GM12878 (cell line): ENCODE results near the gene MRGPRX3. TPM values are rescaled to one million over a fixed set of nuclear protein-coding genes. Genes with fewer than 3 reads are reported as not detected.

Source experiments
- ATAC-seq: fragments of 200-7000 bp; cut with Tn5 transposase; 3 replicates; pipeline ENCODE4 v1.9.1; 2020; ENCODE audit warnings: mild to moderate bottlenecking, moderate library complexity
- BruUV-seq: library from RNA; stranded (reverse); fragments of 400-500 nt; replicated peaks from 2 replicates; lab custom pipeline; 2021; lab: Mats Ljungman, UMichigan
- CTCF ChIA-PET: fragments of 300-600 bp; sonication (Branson Sonifier 250); formaldehyde crosslinking; extraction: SDS; loops from one replicate; lab custom pipeline; 2021; ENCODE audit warnings: inconsistent platforms; lab: Yijun Ruan, JAX
- POLR2A ChIA-PET: fragments of 350-600 bp; formaldehyde crosslinking; extraction: SDS; loops from one replicate; lab custom pipeline; 2021; ENCODE audit warnings: inconsistent platforms; lab: Charles Lee
- RAD21 ChIA-PET: fragments of 300-600 bp; sonication (Branson Sonifier 250); formaldehyde crosslinking; loops from one replicate; lab custom pipeline; 2023; ENCODE audit warnings: antibody characterized with exemption; ENCODE audit not compliant: unreplicated experiment; lab: Charles Lee
- SMC1A ChIA-PET: fragments of 300-600 bp; sonication (Branson Sonifier 250); formaldehyde crosslinking; loops from one replicate; lab custom pipeline; 2023; ENCODE audit not compliant: unreplicated experiment, uncharacterized antibody; lab: Charles Lee
- DNase-seq: peaks from one replicate; pipeline ENCODE4 v3.0.0-alpha.2; 2011; ENCODE audit warnings: low read depth, low spot score
- FAIRE-seq: peaks from 3 replicates; lab custom pipeline; 2011; peaks lifted over from hg19 to GRCh38; lab: Jason Lieb, UNC
- H2AFZ ChIP-seq: 2 replicates; pipeline ENCODE4 v1.6.0; 2011; ENCODE audit warnings: low read depth, low read length, control low read depth; ENCODE audit not compliant: control insufficient read depth
- H3K27ac ChIP-seq: 2 replicates; pipeline ENCODE4 v1.5.1; 2011; ENCODE audit warnings: control low read depth; ENCODE audit not compliant: control insufficient read depth, insufficient read depth
- H3K27me3 ChIP-seq, 2 experiments: replicated peaks in 1 of 2; 2 replicates each; pipeline versions ENCODE4 v1.6.0 to v1.6.1; 2011; ENCODE audit warnings: low read length in 1 of 2; ENCODE audit not compliant: control insufficient read depth in 2 of 2, insufficient read depth in 2 of 2
- H3K36me3 ChIP-seq, 2 experiments: 2 replicates each; pipeline ENCODE4 v1.5.1; 2011; ENCODE audit warnings: low read length in 1 of 2; ENCODE audit not compliant: control insufficient read depth in 2 of 2, insufficient read depth in 2 of 2
- H3K4me1 ChIP-seq: 2 replicates; pipeline ENCODE4 v1.6.1; 2011; ENCODE audit warnings: mild to moderate bottlenecking, low read length, moderate library complexity, mixed read lengths; ENCODE audit not compliant: control insufficient read depth, insufficient read depth
- H3K4me2 ChIP-seq: 2 replicates; pipeline ENCODE4 v1.6.0; 2011; ENCODE audit warnings: control low read depth; ENCODE audit not compliant: control insufficient read depth, insufficient read depth
- H3K4me3 ChIP-seq: fragments of 200-600 bp; sonication (generic); 2 replicates; pipeline ENCODE4 v1.5.1; 2016
- H3K79me2 ChIP-seq: 2 replicates; pipeline ENCODE4 v1.6.0; 2011; ENCODE audit warnings: low read length; ENCODE audit not compliant: control insufficient read depth, insufficient read depth
- H3K9ac ChIP-seq: 2 replicates; pipeline ENCODE4 v1.8.0; 2011; ENCODE audit warnings: low read length, control low read depth, mixed read lengths; ENCODE audit not compliant: control insufficient read depth, insufficient read depth
- H3K9me3 ChIP-seq: replicated peaks from 3 replicates; pipeline ENCODE4 v1.5.1; 2011; ENCODE audit warnings: mild to moderate bottlenecking, low read length; ENCODE audit not compliant: control insufficient read depth, insufficient read depth
- H4K20me1 ChIP-seq: 2 replicates; pipeline ENCODE4 v1.6.0; 2011; ENCODE audit not compliant: control insufficient read depth, insufficient read depth
- ELK1 ChIP-seq: IDR thresholded peaks from 2 replicates; pipeline ENCODE4 v1.6.1; 2012; ENCODE audit warnings: low read depth, low read length, improper control_type of control experiment
- ETV6 ChIP-seq, 2 experiments: fragments of 450-650 bp in 1 of 2; IDR thresholded peaks in 1 of 2; conservative IDR thresholded peaks in 1 of 2; 2 replicates each; pipeline ENCODE4 v1.6.1; 2014; ENCODE audit warnings: antibody characterized with exemption in 1 of 2, borderline replicate concordance in 1 of 2, low read depth in 1 of 2, mild to moderate bottlenecking in 1 of 2, moderate library complexity in 1 of 2
- KLF5 ChIP-seq: fragments of 450-650 bp; IDR thresholded peaks from 2 replicates; pipeline ENCODE4 v1.6.1; 2014; ENCODE audit warnings: mild to moderate bottlenecking; ENCODE audit not compliant: partially characterized antibody
- MEF2B ChIP-seq: fragments of 450-650 bp; IDR thresholded peaks from 2 replicates; pipeline ENCODE4 v1.6.1; 2018; ENCODE audit warnings: mild to moderate bottlenecking, moderate library complexity; ENCODE audit not compliant: partially characterized antibody, poor library complexity, severe bottlenecking
- NR2C1 ChIP-seq: fragments of 450-650 bp; IDR thresholded peaks from 2 replicates; pipeline ENCODE4 v1.6.1; 2017; ENCODE audit warnings: antibody characterized with exemption, mild to moderate bottlenecking, moderate library complexity
- RAD51 ChIP-seq: fragments of 450-650 bp; IDR thresholded peaks from 2 replicates; pipeline ENCODE4 v1.6.1; 2016; ENCODE audit warnings: moderate library complexity, mild to moderate bottlenecking, inconsistent platforms
- SREBF1 ChIP-seq: IDR thresholded peaks from 2 replicates; pipeline ENCODE4 v1.6.1; 2012; ENCODE audit warnings: mild to moderate bottlenecking, low read length
- ZBTB33 ChIP-seq: fragments of 450-650 bp; IDR thresholded peaks from 2 replicates; pipeline ENCODE4 v1.6.1; 2017; ENCODE audit warnings: mild to moderate bottlenecking
- ZNF207 ChIP-seq: fragments of 450-650 bp; IDR thresholded peaks from 2 replicates; pipeline ENCODE4 v1.6.1; 2014; ENCODE audit warnings: antibody characterized with exemption, mild to moderate bottlenecking, borderline replicate concordance
- WGBS: methylation state at CpG from one replicate; pipeline ENCODE4 v1.1.6; 2016; ENCODE audit warnings: low lambda C conversion rate; ENCODE audit not compliant: insufficient replicate concordance, insufficient coverage; ENCODE audit errors: missing lambda C conversion rate; 5-methylcytosine and 5-hydroxymethylcytosine counted together
- in situ Hi-C: fragments of 300-500 bp; cut with MboI; formaldehyde crosslinking; loops from 9 replicates; pipeline ENCODE4 v1.14.3; 2018; ENCODE audit warnings: mixed read lengths
- intact Hi-C: fragments of 100-400 bp; cut with micrococcal nuclease; formaldehyde crosslinking; loops from one replicate; pipeline ENCODE4 v1.14.2; 2022; ENCODE audit not compliant: unreplicated experiment
- polyA plus RNA-seq, 11 experiments: library from polyadenylated mRNA; depleted of rRNA in 4 of 11; unstranded in 6 of 11; stranded (reverse) in 5 of 11; fragments of >200 nt; fragmentation: Nextera tagmentation in 4 of 11; fragmentation: Illumina TruSeq in 1 of 11; extraction: Ambion mirVana in 4 of 11; extraction: Trizol in 1 of 11; gene quantifications; 1 replicate in 1 of 11; 2 replicates in 10 of 11; pipeline versions ENCODE4 v1.2.1 to v1.2.3, GENCODE V29; 2011 to 2016; ENCODE audit warnings: inconsistent platforms in 2 of 11, missing spikeins in 2 of 11, low read depth in 1 of 11
- total RNA-seq, 4 experiments: library from RNA; depleted of rRNA in 3 of 4; stranded (reverse); fragments of >200 nt in 3 of 4; fragmentation: Illumina TruSeq in 1 of 4; extraction: Trizol in 1 of 4; gene quantifications; 2 replicates each; pipeline versions ENCODE4 v1.2.1 to v1.2.3, GENCODE V29; 2013 to 2021

MRGPRX3 gene
- total and polyA plus RNA-seq, 10 of the 15 experiments (the other 5 are each of a cell fraction or from before 2014, with no cell fraction given), result not detected

- H3K79me2 ChIP-seq, result no peaks in the 10 kb centered on the region
- BruUV-seq, result no TSS peak
- H4K20me1 ChIP-seq, result no peaks in the 10 kb centered on the region
- no peak for ATAC-seq
- H2AFZ ChIP-seq, result no peak within 1 kb of the TSS
- RAD21 ChIA-PET, result no interaction called here
- WGBS, result 37% methylated on average over 3 of the region's 3 CpGs
- CTCF ChIA-PET, result interaction anchor here (0.7 kb wide), 1 partner anchor 1377 kb away, joined by 3 read pairs; no protein-coding TSS in a partner anchor
- no peaks in the 10 kb centered on the region for H3K36me3 ChIP-seq
- H3K27ac ChIP-seq, result no peak within 1 kb of the TSS
- no peak for DNase-seq
- no peak for TF ChIP-seq ELK1
- no peak for TF ChIP-seq ZNF207
- TF ChIP-seq SREBF1, result no peak
- TF ChIP-seq ZBTB33, result no peak
- TF ChIP-seq KLF5, result no peak
- no peak for TF ChIP-seq MEF2B
- TF ChIP-seq NR2C1, result no peak
- TF ChIP-seq RAD51, result no peak
- no peak for TF ChIP-seq ETV6 (conservative IDR thresholded peaks at IDR 0.05 in 1 of 2, IDR thresholded peaks at IDR 0.05 in 1 of 2; ENCODE audit: borderline replicate concordance in 1 of 2, low read depth in 1 of 2)
- SMC1A ChIA-PET, result interaction anchor here (1.0 kb wide), 1 partner anchor 12 kb away, joined by 3 read pairs; no protein-coding TSS in a partner anchor
- intact Hi-C loops (no loop called here), in situ Hi-C loops (no loop called here)
- no peak for FAIRE-seq
- no peaks in the 10 kb centered on the region for H3K4me1 ChIP-seq
- no peaks in the 10 kb centered on the region for H3K9me3 ChIP-seq
- H3K9ac ChIP-seq, result no peak within 1 kb of the TSS
- H3K27me3 ChIP-seq, result no peaks in the 10 kb centered on the region; a peak in 1 of 4 replicates
- no peak within 1 kb of the TSS for H3K4me2 ChIP-seq
- POLR2A ChIA-PET, result no interaction called here
- H3K4me3 ChIP-seq, result no peak within 1 kb of the TSS
These were observed 40.3 kb downstream of the MRGPRX3 start, which contains the start of gene MRGPRX4 for GRCh38 chr11:18172666-18173065. Gene MRGPRX4, plus strand, starts transcription at chr11:18172837. Its CDS starts 420 bp downstream, at chr11:18173257.
